NCI-H1105 treated with DMSO at 0.1 percent for 48 hours (cell line): ENCODE data around the gene ZHX3.

Experiments used
- DNase-seq: peaks from one replicate; lab custom pipeline; 2025; lab: John Stamatoyannopoulos, UW

ZHX3 gene

GRCh38 chr20:41170386-41171105 is 147.0 kb downstream of the ZHX3 start:
- DNase-seq = no peak

DNA sequence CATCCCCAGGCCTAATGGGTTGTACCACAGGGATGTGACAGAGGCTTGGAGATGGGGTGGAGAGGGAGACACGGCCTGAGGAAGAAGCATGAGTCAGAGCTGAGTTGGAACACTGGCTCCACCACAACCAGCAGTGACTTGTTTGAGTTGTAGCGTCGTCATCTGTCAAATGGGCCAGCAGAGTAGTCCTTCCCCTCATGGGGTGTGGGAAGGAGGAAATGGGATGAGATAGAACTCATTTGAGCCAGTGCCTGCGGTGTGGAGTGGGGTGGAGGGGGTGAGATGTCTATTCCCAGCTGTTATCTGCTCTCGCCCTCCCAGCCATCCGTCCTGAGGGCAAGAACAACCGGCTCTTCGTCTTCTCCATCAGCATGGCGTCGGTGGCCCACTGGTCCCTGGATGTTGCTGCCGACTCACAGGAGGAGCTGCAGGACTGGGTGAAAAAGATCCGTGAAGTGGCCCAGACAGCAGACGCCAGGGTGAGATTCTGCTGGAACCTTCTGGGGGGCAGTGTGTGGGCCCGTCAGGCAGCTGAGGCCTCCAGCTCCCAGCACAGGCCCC is 147.7 kb downstream of the ZHX3 start:
- no peak for DNase-seq

- DNase-seq = no peak
These were observed 148.3 kb downstream of the ZHX3 start for GRCh38 chr20:41169162-41169690.

GRCh38 chr20:41168281-41169161 is 149.0 kb downstream of the ZHX3 start:
- DNase-seq = no peak

- DNase-seq = no peak
These were observed 149.9 kb downstream of the ZHX3 start for GRCh38 chr20:41167481-41168253.

GRCh38 chr20:41167118-41167470 is 150.4 kb downstream of the ZHX3 start:
- no peak for DNase-seq

DNA sequence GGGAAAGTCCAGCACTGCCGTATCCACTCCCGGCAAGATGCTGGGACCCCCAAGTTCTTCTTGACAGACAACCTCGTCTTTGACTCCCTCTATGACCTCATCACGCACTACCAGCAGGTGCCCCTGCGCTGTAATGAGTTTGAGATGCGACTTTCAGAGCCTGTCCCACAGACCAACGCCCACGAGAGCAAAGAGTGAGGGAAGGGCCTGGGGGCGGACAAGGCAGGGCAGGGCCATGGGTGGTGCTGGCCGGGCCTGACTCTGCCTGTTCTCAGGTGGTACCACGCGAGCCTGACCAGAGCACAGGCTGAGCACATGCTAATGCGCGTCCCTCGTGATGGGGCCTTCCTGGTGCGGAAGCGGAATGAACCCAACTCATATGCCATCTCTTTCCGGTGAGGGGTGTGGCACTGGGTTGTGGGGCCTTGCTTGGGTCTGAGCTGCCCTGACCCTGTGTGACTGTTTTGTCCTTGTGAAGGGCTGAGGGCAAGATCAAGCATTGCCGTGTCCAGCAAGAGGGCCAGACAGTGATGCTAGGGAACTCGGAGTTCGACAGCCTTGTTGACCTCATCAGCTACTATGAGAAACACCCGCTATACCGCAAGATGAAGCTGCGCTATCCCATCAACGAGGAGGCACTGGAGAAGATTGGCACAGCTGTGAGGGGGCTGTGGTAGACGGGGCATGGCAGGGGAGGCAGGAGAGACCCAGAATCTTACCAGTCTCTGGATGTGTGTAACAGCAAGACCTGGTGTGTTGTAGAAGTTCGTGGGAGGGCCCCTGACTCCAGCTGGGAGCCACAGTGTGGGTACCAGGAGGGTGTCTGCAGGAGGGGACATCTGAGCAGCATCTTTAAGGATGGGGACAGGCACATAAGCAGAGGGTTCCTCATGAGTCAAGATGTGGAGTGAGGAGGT is 151.1 kb downstream of the ZHX3 start:
- no peak for DNase-seq

DNA sequence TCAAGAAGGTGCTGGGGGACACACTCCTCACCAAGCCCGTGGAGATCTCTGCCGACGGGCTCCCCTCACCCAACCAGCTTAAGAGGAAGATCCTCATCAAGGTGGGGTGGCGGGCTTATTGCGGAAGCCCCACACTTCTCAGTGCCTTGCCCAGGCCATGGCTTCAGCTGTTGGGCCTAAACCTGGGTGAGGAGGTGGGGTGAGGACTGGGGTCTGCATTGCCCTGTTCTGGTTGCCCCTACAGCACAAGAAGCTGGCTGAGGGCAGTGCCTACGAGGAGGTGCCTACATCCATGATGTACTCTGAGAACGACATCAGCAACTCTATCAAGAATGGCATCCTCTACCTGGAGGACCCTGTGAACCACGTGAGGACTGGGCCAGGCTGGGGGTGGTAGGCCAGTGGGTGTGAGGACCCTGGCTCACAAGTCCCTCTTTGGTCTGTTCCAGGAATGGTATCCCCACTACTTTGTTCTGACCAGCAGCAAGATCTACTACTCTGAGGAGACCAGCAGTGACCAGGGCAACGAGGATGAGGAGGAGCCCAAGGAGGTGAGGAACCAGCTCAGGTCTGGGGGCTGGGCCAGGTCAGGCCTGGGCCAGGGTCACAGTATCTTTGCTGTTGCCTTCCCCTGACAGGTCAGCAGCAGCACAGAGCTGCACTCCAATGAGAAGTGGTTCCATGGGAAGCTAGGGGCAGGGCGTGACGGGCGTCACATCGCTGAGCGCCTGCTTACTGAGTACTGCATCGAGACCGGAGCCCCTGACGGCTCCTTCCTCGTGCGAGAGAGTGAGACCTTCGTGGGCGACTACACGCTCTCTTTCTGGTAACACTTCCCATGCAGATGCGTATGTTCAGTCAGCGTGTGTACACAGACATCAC is 152.3 kb downstream of the ZHX3 start:
- no peak for DNase-seq

GRCh38 chr20:41163821-41164220 is 153.7 kb downstream of the ZHX3 start:
- DNase-seq = no peak

GRCh38 chr20:41162396-41162795 is 155.1 kb downstream of the ZHX3 start:
- no peak for DNase-seq

DNA sequence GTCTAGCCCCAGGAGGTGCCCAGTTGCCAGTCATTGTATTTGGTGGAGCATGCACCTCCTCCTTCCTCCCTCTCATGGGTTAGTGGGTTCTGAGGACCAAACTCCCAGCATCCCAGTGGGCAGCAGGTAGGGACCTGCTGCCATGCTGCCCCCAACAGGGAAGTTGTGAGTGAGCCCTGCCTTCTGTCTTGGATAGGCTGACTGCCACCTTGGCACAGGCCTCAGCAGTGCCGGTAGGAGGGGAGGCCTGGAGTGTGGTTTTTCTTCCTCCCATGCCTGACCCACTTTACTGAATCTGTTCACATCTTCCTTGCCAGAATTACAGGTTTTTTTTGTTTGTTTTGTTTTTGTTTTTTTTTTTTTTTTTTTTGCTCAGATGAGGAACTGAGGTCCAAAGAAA is 155.6 kb downstream of the ZHX3 start:
- no peak for DNase-seq

DNA sequence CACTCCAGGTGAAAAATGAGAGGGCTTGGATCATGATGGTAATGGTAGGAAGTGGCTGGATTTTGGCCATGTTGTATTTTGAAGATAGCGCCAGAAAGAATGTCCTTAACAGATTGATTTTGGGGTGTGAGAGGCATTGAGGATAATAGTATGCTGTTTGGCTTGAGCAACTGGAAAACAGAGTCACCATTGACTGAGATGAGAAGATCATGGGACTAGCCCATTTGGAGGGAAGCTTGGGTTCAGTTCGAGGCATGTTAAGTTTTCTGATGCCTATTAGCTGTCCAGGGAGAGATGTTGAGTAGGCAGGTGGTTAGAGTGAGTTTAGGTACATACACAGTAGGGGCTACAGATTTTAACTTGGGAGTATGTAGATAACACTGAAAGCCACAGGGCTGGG is 156.8 kb downstream of the ZHX3 start:
- no peak for DNase-seq

GRCh38 chr20:41159547-41159946 is 158.0 kb downstream of the ZHX3 start:
- DNase-seq = no peak

DNA sequence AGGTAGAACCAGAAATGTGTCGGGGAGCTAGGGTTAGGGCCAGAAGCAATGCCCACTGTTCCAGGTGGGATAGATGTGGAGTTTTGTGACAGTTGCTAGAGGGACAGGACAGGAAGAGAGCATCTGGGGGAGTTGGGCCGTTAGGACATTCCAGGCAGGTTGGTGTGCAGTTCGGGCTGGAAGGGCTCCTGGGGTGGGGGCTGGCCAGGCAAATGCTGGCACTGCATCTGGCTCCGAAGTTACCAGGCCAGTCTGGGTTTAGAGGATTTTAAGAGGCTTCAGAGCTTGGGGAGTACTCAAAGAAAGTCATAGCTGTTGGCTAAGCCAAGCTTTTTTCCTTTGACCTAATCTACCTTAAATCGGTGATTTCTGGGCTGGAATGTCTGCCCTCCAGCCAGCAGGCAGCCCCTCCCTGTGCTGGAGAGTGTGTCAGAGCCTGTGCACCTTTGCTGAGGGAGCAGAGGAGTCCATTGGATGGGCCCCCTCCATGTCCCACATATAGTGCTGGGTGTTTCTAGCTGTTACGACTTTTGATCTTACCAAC is 159.4 kb downstream of the ZHX3 start:
- DNase-seq = no peak

DNA sequence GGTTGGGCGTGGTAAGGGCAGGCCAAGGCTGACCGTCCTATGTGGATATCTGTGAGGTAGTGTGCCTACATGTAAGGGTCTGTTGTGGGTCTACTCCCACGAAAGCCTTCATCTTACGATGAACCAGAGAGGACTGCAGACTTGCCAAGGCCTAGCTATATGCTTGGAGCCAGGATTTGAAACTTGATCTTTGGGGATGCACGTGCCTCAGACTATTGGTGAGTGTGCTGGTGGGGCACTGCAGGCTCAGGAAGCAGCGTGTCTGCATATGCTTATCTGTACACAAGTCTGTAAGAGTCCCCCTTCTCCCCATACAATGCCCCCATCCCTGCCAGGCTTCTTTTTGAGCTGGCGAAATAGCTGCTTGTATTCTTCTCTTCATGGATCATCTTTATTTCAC is 162.3 kb downstream of the ZHX3 start:
- DNase-seq = no peak

DNA sequence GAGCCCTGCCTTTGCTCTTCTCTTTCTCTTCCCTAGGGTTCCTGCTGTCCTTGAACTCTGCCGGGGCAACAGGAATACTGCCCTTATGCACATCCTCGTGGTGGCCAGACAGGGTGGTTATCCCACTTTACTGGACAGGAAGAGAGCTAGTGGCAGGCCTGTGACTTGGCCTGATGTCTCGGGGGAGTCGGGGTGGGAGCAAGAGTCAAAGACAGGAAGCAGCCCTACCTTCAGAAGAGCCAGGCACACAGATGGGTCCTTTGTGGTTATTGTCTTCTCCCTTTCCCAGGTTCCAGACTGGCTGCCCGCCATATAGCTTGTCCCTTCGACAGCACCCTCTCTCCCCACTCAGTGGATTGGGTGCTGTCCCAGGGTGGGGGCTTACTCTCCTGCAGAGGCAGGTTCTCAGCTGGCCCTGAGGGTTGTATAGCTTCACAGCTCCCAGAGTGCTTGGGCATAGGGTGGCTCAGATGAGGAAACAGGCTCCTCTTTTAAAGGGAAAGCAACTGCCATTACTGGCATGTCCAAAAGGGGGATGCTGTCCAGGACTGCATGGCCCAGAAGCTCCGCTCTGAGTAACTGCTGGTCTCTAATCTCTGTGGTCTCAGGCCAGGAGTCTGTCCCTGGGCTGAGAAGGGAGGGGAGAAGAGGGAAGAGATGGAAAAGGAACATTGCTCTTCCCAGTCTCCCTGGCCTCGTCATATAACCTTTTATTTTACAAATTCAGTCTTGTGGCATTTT is 162.9 kb downstream of the ZHX3 start:
- no peak for DNase-seq

GRCh38 chr20:41152108-41152757 is 165.3 kb downstream of the ZHX3 start:
- DNase-seq = no peak

GRCh38 chr20:41151134-41151869 is 166.2 kb downstream of the ZHX3 start:
- DNase-seq = no peak
